ENCODE data around the gene GALNT2. TPM values are rescaled to one million over a fixed set of nuclear protein-coding genes. Genes with fewer than 3 reads are reported as not detected.

Gene GALNT2
- total and polyA plus RNA-seq, 10 donors: 7.9 to 44.8 (median 36.9) TPM

- TF ChIP-seq POLR2A (IDR thresholded peaks at IDR 0.05) (no peak), POLR2AphosphoS5 (IDR thresholded peaks at IDR 0.05) (no peak), CTCF (IDR thresholded peaks at IDR 0.05 in 8 of 11, conservative IDR thresholded peaks at IDR 0.05 in 3 of 11) (no peak)
- Histone ChIP-seq H3K4me3 (no peak overlapping the region), H3K9me3 (peaks cover 0 to 10% (median 3%) of the 10 kb centered on the region in 8 donors), H3K27me3 (replicated peaks in 1 of 7) (no peaks in the 10 kb centered on the region), H3K36me3 (peaks cover 0 to 9% (median 0%) of the 10 kb centered on the region in 6 donors), H3K27ac (no peak overlapping the region), H3K4me1 (peaks cover 8 to 38% (median 18%) of the 10 kb centered on the region in 6 donors)
- DNase-seq: no peak
- WGBS, 5 donors: 90 to 97% (median 96%) methylated on average over 4 of the region's 4 CpGs
- intact Hi-C loops (cut with DNase I; ENCODE audit: low total_unique reads): no loop called here
These were observed 15.2 kb downstream of the GALNT2 start for GRCh38 chr1:230082211-230082610.

GRCh38 chr1:230083053-230083452 is 16.0 kb downstream of the GALNT2 start:
- intact Hi-C loops (cut with DNase I; ENCODE audit: low total_unique reads): no loop called here
- no peak for DNase-seq
- 94 to 99% (median 98%) methylated on average over 9 of the region's 9 CpGs for WGBS, 5 donors

GRCh38 chr1:230083746-230084407 is 16.8 kb downstream of the GALNT2 start:
- H3K4me3 ChIP-seq: no peak overlapping the region
- peaks cover 0 to 10% (median 3%) of the 10 kb centered on the region in 8 donors for H3K9me3 ChIP-seq
- no peak overlapping the region for H3K27ac ChIP-seq
- H3K4me1 ChIP-seq: peaks cover 8 to 45% (median 22%) of the 10 kb centered on the region in 6 donors
- TF ChIP-seq CTCF (IDR thresholded peaks at IDR 0.05 in 8 of 11, conservative IDR thresholded peaks at IDR 0.05 in 3 of 11) (no peak), POLR2A (IDR thresholded peaks at IDR 0.05) (no peak), POLR2AphosphoS5 (IDR thresholded peaks at IDR 0.05) (no peak)
- no peak for DNase-seq
- intact Hi-C loops (cut with DNase I; ENCODE audit: low total_unique reads): no loop called here
- WGBS, 5 donors: 92 to 95% (median 92%) methylated on average over 10 of the region's 10 CpGs
- no peaks in the 10 kb centered on the region for H3K27me3 ChIP-seq (replicated peaks in 1 of 7)
- H3K36me3 ChIP-seq: peaks cover 0 to 8% (median 0%) of the 10 kb centered on the region in 6 donors

More at GRCh38 chr1:230083053-230083452, 16.0 kb downstream of the GALNT2 start:
- peak overlapping the region in 1 of 8 donors; percentile 4 for H3K27ac ChIP-seq
- H3K27me3 ChIP-seq (replicated peaks in 1 of 7): no peaks in the 10 kb centered on the region
- peaks cover 8 to 44% (median 22%) of the 10 kb centered on the region in 6 donors for H3K4me1 ChIP-seq
- peaks cover 0 to 10% (median 3%) of the 10 kb centered on the region in 8 donors for H3K9me3 ChIP-seq
- no peak overlapping the region for H3K4me3 ChIP-seq
- peaks cover 0 to 8% (median 0%) of the 10 kb centered on the region in 6 donors for H3K36me3 ChIP-seq
- TF ChIP-seq CTCF (IDR thresholded peaks at IDR 0.05 in 8 of 11, conservative IDR thresholded peaks at IDR 0.05 in 3 of 11) (no peak), POLR2A (IDR thresholded peaks at IDR 0.05) (no peak), POLR2AphosphoS5 (IDR thresholded peaks at IDR 0.05) (no peak)

DNA sequence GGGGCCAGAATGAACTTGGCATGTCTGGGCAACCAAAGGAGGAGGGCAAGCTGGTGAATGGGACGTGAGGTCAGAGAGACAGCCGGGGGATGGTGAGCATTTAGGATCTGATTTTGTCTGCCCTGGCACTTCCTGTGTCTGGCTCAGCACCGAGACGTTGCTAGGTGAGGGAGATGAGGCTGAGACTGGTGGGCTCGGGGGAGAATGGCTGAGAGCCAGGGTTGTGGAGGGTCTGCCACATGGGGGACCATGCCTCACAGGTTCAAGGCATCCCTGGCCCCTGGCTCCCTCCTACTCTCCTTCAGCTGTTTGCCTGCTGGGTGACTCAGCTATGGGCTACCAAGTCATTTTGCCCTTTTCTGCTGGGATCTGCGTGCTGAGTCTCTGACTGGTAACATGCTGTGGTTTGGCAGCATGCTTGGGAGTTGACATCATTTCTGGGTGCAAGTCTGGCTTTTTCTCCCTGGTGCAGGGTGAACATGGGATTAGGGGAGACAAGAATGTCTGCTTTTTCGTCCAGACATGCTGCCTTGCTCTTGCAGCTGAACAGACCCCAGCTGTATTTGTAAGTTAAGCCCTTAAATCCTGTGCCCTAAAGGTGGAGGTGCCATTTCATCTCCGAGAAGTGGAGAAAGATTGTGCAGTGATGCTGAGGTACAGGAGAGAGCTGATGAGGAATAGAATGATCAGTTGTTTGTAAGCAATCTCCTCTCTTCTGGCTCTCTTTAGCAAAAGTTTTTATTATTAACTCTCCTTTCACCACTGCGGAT is 17.6 kb downstream of the GALNT2 start:
- H3K9me3 ChIP-seq: peaks cover 0 to 10% (median 3%) of the 10 kb centered on the region in 8 donors
- H3K27ac ChIP-seq: no peak overlapping the region
- intact Hi-C loops (cut with DNase I; ENCODE audit: low total_unique reads): no loop called here
- TF ChIP-seq POLR2AphosphoS5 (IDR thresholded peaks at IDR 0.05): no peak
- TF ChIP-seq CTCF (IDR thresholded peaks at IDR 0.05 in 8 of 11, conservative IDR thresholded peaks at IDR 0.05 in 3 of 11): no peak
- TF ChIP-seq POLR2A (IDR thresholded peaks at IDR 0.05): no peak
- peaks cover 8 to 45% (median 21%) of the 10 kb centered on the region in 6 donors for H3K4me1 ChIP-seq
- 55 to 59% (median 57%) methylated on average over 9 of the region's 9 CpGs for whole genome bisulfite sequencing, 5 donors
- H3K27me3 ChIP-seq (replicated peaks in 1 of 7): no peaks in the 10 kb centered on the region
- H3K4me3 ChIP-seq: no peak overlapping the region
- H3K36me3 ChIP-seq: peaks cover 0 to 14% (median 0%) of the 10 kb centered on the region in 6 donors
- no peak for DNase-seq

Measured in spleen (tissue), 11 donors.